ENCODE results near the gene KLRC4. TPM values are rescaled to one million over a fixed set of nuclear protein-coding genes. Genes with fewer than 3 reads are reported as not detected.

Gene KLRC4
- total RNA-seq, 1 experiment from 2014 or later = 2.1 TPM

DNA sequence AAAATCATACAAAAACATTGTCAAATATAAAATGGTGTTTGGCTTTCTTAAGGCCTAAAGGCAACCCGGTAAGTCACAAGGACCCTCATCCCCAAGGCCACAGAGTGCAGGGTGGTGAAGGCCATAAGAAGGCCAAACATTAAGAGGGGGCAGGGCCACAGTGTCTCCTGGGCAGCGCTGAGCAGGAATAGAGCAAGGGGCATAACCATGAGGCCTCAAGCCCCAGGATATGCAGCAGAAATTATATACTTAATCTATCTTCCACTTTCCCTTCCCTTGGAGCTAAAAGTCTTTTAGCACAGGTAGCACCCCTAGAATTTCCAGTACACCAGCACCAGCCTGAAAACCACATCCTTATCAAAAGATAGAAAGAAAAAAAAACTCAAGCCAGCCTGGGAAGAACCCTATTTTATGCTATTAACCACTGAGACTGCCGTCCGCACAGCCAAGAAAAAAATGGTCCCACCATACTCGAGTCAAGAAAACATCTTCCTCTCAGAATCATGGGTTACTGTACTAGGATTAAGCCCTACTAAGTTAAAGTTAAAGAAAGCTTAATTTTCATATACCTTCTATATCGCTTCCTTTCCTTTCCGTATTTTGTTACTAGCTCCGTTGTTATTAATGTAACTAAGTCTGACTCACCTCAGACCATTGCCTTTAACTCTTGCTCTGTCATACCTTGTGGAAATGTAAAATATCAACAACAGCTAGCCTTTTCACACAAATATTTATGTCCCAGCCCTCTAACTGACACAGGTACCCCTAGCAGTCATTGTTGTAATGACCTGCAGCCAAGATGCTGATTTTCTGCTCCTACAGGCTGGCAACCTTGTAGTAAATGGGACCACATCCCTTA, 39.8 kb downstream of the KLRC4 start:
- no peak overlapping the region for H3K9ac ChIP-seq (ENCODE audit: low read length)
- ATAC-seq = no peak
- no peak overlapping the region for H3K27ac ChIP-seq (ENCODE audit: low read depth, low read length)
- DNase-seq (ENCODE audit: low read depth, low spot score) = no peak
- H3K4me1 ChIP-seq (ENCODE audit: control insufficient read depth in 1 of 2, insufficient read depth in 2 of 2, low read length in 2 of 2) = peaks cover 27 to 35% of the 10 kb centered on the region in 2 experiments; a peak in 3 of 4 replicates
- H3K79me2 ChIP-seq (ENCODE audit: insufficient read depth, low read length) = no peaks in the 10 kb centered on the region
- H3K27me3 ChIP-seq (ENCODE audit: insufficient read depth, low read length) = no peaks in the 10 kb centered on the region
- no peaks in the 10 kb centered on the region for H3K36me3 ChIP-seq (ENCODE audit: control insufficient read depth in 1 of 2, insufficient read depth in 2 of 2, low read length in 2 of 2)
- ChIA-PET CTCF (no interaction called here), POLR2A (no interaction called here), RAD21 (ENCODE audit: low non-redundant PET in 1 of 2, low total read pairs in 2 of 2, uncharacterized antibody in 2 of 2, unreplicated experiment in 2 of 2) (no interaction called here)
- peaks cover 0 to 7% of the 10 kb centered on the region in 2 experiments; a peak in 2 of 4 replicates for H3K9me3 ChIP-seq (ENCODE audit: control insufficient read depth in 1 of 2, insufficient read depth in 1 of 2, low read depth in 1 of 2, low read length in 2 of 2)
- no peaks in the 10 kb centered on the region for H4K20me1 ChIP-seq (ENCODE audit: insufficient read depth)
- no peak for TF ChIP-seq CEBPB (IDR thresholded peaks at IDR 0.05; ENCODE audit: low read depth)
- TF ChIP-seq ZNF274 (IDR thresholded peaks at IDR 0.05; ENCODE audit: low read depth, low read length) = no peak
- no peak for TF ChIP-seq ATF3 (IDR thresholded peaks at IDR 0.05)
- TF ChIP-seq, protein P1, sequence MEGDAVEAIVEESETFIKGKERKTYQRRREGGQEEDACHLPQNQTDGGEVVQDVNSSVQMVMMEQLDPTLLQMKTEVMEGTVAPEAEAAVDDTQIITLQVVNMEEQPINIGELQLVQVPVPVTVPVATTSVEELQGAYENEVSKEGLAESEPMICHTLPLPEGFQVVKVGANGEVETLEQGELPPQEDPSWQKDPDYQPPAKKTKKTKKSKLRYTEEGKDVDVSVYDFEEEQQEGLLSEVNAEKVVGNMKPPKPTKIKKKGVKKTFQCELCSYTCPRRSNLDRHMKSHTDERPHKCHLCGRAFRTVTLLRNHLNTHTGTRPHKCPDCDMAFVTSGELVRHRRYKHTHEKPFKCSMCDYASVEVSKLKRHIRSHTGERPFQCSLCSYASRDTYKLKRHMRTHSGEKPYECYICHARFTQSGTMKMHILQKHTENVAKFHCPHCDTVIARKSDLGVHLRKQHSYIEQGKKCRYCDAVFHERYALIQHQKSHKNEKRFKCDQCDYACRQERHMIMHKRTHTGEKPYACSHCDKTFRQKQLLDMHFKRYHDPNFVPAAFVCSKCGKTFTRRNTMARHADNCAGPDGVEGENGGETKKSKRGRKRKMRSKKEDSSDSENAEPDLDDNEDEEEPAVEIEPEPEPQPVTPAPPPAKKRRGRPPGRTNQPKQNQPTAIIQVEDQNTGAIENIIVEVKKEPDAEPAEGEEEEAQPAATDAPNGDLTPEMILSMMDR (IDR thresholded peaks at IDR 0.05 in 2 of 3, conservative IDR thresholded peaks at IDR 0.05 in 1 of 3; ENCODE audit: borderline replicate concordance in 1 of 3, insufficient read depth in 1 of 3, low read depth in 2 of 3, low read length in 2 of 3) = no peak
- TF ChIP-seq EZH2phosphoT487 (IDR thresholded peaks at IDR 0.05; ENCODE audit: borderline replicate concordance) = no peak
- no peak for TF ChIP-seq CBX3 (IDR thresholded peaks at IDR 0.05; ENCODE audit: low read depth)
- TF ChIP-seq FOSL1 (IDR thresholded peaks at IDR 0.05; ENCODE audit: low read depth) = no peak
- no peak for TF ChIP-seq TCF7L2 (IDR thresholded peaks at IDR 0.05; ENCODE audit: borderline replicate concordance, extremely low read depth, insufficient read depth, insufficient read length)
- no peak for TF ChIP-seq POLR2A (IDR thresholded peaks at IDR 0.05; ENCODE audit: borderline replicate concordance, extremely low read depth, insufficient read depth, insufficient read length)
- no peak for TF ChIP-seq ZFX (IDR thresholded peaks at IDR 0.05)
- TF ChIP-seq REST (IDR thresholded peaks at IDR 0.05; ENCODE audit: low read depth) = no peak
- TF ChIP-seq JUND (IDR thresholded peaks at IDR 0.05) = no peak
- no peak for TF ChIP-seq ELF1 (IDR thresholded peaks at IDR 0.05; ENCODE audit: borderline replicate concordance, low read depth)
- no peak for TF ChIP-seq YY1 (IDR thresholded peaks at IDR 0.05; ENCODE audit: extremely low read depth, insufficient replicate concordance, low read depth, low read length)
- TF ChIP-seq, protein P2, sequence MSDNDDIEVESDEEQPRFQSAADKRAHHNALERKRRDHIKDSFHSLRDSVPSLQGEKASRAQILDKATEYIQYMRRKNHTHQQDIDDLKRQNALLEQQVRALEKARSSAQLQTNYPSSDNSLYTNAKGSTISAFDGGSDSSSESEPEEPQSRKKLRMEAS (IDR thresholded peaks at IDR 0.05) = no peak
- intact Hi-C loops (cut with micrococcal nuclease) = no loop called here
- no TSS peak for BruUV-seq (replicated peaks)
- H2AFZ ChIP-seq (ENCODE audit: low read depth, low read length, poor library complexity, severe bottlenecking) = no peak overlapping the region
- H3K4me2 ChIP-seq (ENCODE audit: low read length) = no peak overlapping the region
- H3K4me3 ChIP-seq (replicated peaks in 1 of 2; ENCODE audit: low read depth in 1 of 2, low read length in 2 of 2) = no peak overlapping the region
- H3K9me2 ChIP-seq (ENCODE audit: insufficient read depth) = no peaks in the 10 kb centered on the region

Measured in HCT116 (cell line).